MCF 10A (cell line): Measurements from ENCODE around the gene ACTN4. TPM values are rescaled to one million over a fixed set of nuclear protein-coding genes. Genes with fewer than 3 reads are reported as not detected.

Source experiments
- BruUV-seq: library from RNA; stranded (reverse); fragments of 400-500 nt; replicated peaks from 2 replicates; lab custom pipeline; 2021; lab: Mats Ljungman, UMichigan
- CTCF ChIA-PET: fragments of 300-600 bp; sonication (Branson Sonifier 250); formaldehyde crosslinking; extraction: SDS; loops from one replicate; lab custom pipeline; 2021; ENCODE audit warnings: antibody characterized with exemption, inconsistent platforms; lab: Yijun Ruan, JAX
- POLR2A ChIA-PET: fragments of 300-600, 350-650 bp; sonication (Branson Sonifier 250); formaldehyde crosslinking; extraction: SDS; loops from one replicate; lab custom pipeline; 2020; ENCODE audit warnings: antibody characterized with exemption, inconsistent platforms; lab: Yijun Ruan, JAX
- DNase-seq: peaks from one replicate; pipeline ENCODE4 v3.0.0-alpha.2; 2018; ENCODE audit not compliant: unreplicated experiment
- H3K27ac Mint-ChIP-seq: one replicate; pipeline ENCODE4 v1.8.0; 2022; ENCODE audit warnings: mild to moderate bottlenecking, low read depth, mixed read lengths; ENCODE audit not compliant: unreplicated experiment
- H3K27me3 Mint-ChIP-seq: one replicate; pipeline ENCODE4 v1.8.0; 2022; ENCODE audit warnings: mixed read lengths; ENCODE audit not compliant: insufficient read depth, unreplicated experiment
- H3K36me3 Mint-ChIP-seq: one replicate; pipeline ENCODE4 v1.8.0; 2022; ENCODE audit warnings: mild to moderate bottlenecking, moderate library complexity, mixed read lengths; ENCODE audit not compliant: insufficient read depth, unreplicated experiment
- H3K4me1 Mint-ChIP-seq: one replicate; pipeline ENCODE4 v1.8.0; 2022; ENCODE audit warnings: mixed read lengths; ENCODE audit not compliant: insufficient read depth, unreplicated experiment
- H3K4me3 Mint-ChIP-seq: one replicate; pipeline ENCODE4 v1.8.0; 2022; ENCODE audit warnings: mild to moderate bottlenecking, moderate library complexity, mixed read lengths; ENCODE audit not compliant: unreplicated experiment
- H3K9me3 Mint-ChIP-seq: one replicate; pipeline ENCODE4 v1.8.0; 2022; ENCODE audit warnings: mixed read lengths; ENCODE audit not compliant: unreplicated experiment
- CTCF ChIP-seq: fragments of 200-600 bp; IDR thresholded peaks from one replicate; pipeline ENCODE4 v1.8.0; 2022; ENCODE audit warnings: antibody characterized with exemption, mild to moderate bottlenecking; ENCODE audit not compliant: unreplicated experiment
- intact Hi-C: fragments of 100-400 bp; cut with micrococcal nuclease; formaldehyde crosslinking; loops from 2 replicates; pipeline ENCODE4 v1.14.1; 2022
- total RNA-seq: library from RNA; stranded (reverse); gene quantifications from 2 replicates; pipeline ENCODE4 v1.2.3, GENCODE V29; 2022

The ACTN4 gene
- total RNA-seq, 1 experiment from 2014 or later, result 300 TPM

- POLR2A ChIA-PET, result no interaction called here
Observed at GRCh38 chr19:38614289-38614688, 33.2 kb upstream of the ACTN4 start.

GRCh38 chr19:38615007-38615581 is 32.4 kb upstream of the ACTN4 start:
- peak overlapping the region; percentile 11 for H3K27ac Mint-ChIP-seq
- no peaks in the 10 kb centered on the region for H3K9me3 Mint-ChIP-seq
- peaks cover 7% of the 10 kb centered on the region for H3K4me1 Mint-ChIP-seq
- no peaks in the 10 kb centered on the region for H3K27me3 Mint-ChIP-seq
- CTCF ChIA-PET, result interaction anchor here (0.5 kb wide), 1 partner anchor 286 kb away, joined by 3 read pairs; no protein-coding TSS in a partner anchor
- POLR2A ChIA-PET, result no interaction called here
- intact Hi-C loops, result loop anchor here (5.0 kb wide), 2 partner anchors 58 to 73 kb away; no protein-coding TSS in a partner anchor
- no peak for TF ChIP-seq CTCF
- BruUV-seq, result no TSS peak
- DNase-seq, result no peak
- no peak overlapping the region for H3K4me3 Mint-ChIP-seq
- peaks cover 13% of the 10 kb centered on the region for H3K36me3 Mint-ChIP-seq

More at GRCh38 chr19:38614289-38614688, 33.2 kb upstream of the ACTN4 start:
- no peak for TF ChIP-seq CTCF
- CTCF ChIA-PET, result interaction anchor here (0.5 to 1.3 kb wide), 2 partner anchors 19 to 287 kb away, joined by 3 read pairs; no protein-coding TSS in a partner anchor
- Mint-ChIP-seq H3K27ac (no peak overlapping the region), H3K27me3 (no peaks in the 10 kb centered on the region), H3K9me3 (no peaks in the 10 kb centered on the region), H3K4me1 (no peaks in the 10 kb centered on the region), H3K36me3 (peaks cover 5% of the 10 kb centered on the region), H3K4me3 (no peak overlapping the region)
- no peak for DNase-seq
- BruUV-seq, result no TSS peak
- intact Hi-C loops, result no loop called here

GRCh38 chr19:38616265-38616664 is 31.2 kb upstream of the ACTN4 start:
- peaks cover 8% of the 10 kb centered on the region for H3K4me1 Mint-ChIP-seq
- no peak overlapping the region for H3K27ac Mint-ChIP-seq
- DNase-seq, result no peak
- H3K36me3 Mint-ChIP-seq, result peaks cover 25% of the 10 kb centered on the region
- TF ChIP-seq CTCF, result no peak
- no peak overlapping the region for H3K4me3 Mint-ChIP-seq
- ChIA-PET POLR2A (no interaction called here), CTCF (interaction anchor here (0.6 to 6.1 kb wide), 2 partner anchors 19 to 100 kb away, joined by 4 to 46 read pairs; no protein-coding TSS in a partner anchor)
- no peaks in the 10 kb centered on the region for H3K9me3 Mint-ChIP-seq
- intact Hi-C loops, result loop anchor here (5.0 kb wide), 2 partner anchors 59 to 74 kb away; no protein-coding TSS in a partner anchor
- BruUV-seq, result no TSS peak
- H3K27me3 Mint-ChIP-seq, result no peaks in the 10 kb centered on the region

GRCh38 chr19:38617283-38617763 is 30.1 kb upstream of the ACTN4 start:
- H3K27me3 Mint-ChIP-seq, result no peaks in the 10 kb centered on the region

More at GRCh38 chr19:38617283-38617763, 30.1 kb upstream of the ACTN4 start:
- no peak overlapping the region for H3K4me3 Mint-ChIP-seq
- H3K27ac Mint-ChIP-seq, result no peak overlapping the region
- peaks cover 8% of the 10 kb centered on the region for H3K4me1 Mint-ChIP-seq
- H3K9me3 Mint-ChIP-seq, result no peaks in the 10 kb centered on the region
- BruUV-seq, result no TSS peak
- POLR2A ChIA-PET, result interaction anchor here (2.0 to 2.9 kb wide), 2 partner anchors 31 to 73 kb away, joined by 16 to 39 read pairs; partner anchors contain the start of gene ACTN4
- peaks cover 35% of the 10 kb centered on the region for H3K36me3 Mint-ChIP-seq
- CTCF ChIA-PET, result interaction anchor here (0.7 to 6.1 kb wide), 2 partner anchors 18 to 42 kb away, joined by 3 to 46 read pairs; no protein-coding TSS in a partner anchor
- DNase-seq, result no peak
- no peak for TF ChIP-seq CTCF
- intact Hi-C loops, result loop anchor here (5.0 kb wide), 2 partner anchors 60 to 75 kb away; no protein-coding TSS in a partner anchor
